NCI-H1930 (cell line): ENCODE data around the gene RBMS3.

Source experiments
- DNase-seq, 2 experiments: peaks; one replicate each; lab custom pipeline; 2025; lab: John Stamatoyannopoulos, UW

Gene RBMS3

GRCh38 chr3:29731050-29731449, 450.2 kb downstream of the RBMS3 start:
- no peak for DNase-seq

- DNase-seq = no peak
These were observed 460.4 kb downstream of the RBMS3 start for GRCh38 chr3:29741231-29741630.

DNA sequence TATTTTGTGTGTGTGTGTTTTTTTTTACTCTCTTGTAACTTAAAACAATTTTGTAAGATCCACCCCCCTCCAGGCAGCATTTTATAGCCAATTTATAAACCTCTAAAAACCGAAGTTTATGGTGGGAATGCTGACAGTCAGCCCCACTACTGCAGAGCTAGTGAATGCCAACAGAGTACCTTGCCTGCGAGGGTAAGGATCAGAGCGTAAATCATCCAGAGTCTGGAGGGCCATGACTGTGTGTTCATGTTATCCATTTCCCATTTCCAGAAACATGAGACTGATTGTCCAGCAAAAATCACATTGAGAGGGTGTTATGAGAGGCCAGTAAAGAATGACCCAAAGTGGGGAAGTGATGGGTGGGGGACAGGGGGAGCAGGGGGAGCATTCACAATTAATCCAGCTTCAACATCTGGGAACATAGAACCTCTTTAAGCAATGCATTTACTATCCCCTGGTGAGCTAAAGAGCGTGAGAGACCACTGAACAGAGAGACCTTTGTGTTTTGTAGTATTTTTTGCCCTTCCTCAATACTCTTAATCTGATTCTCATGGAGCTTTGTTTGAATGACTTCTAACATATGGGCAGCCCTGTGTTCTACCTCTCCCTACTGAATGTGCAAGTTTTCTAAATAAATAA, 464.5 kb downstream of the RBMS3 start:
- no peak for DNase-seq

DNA sequence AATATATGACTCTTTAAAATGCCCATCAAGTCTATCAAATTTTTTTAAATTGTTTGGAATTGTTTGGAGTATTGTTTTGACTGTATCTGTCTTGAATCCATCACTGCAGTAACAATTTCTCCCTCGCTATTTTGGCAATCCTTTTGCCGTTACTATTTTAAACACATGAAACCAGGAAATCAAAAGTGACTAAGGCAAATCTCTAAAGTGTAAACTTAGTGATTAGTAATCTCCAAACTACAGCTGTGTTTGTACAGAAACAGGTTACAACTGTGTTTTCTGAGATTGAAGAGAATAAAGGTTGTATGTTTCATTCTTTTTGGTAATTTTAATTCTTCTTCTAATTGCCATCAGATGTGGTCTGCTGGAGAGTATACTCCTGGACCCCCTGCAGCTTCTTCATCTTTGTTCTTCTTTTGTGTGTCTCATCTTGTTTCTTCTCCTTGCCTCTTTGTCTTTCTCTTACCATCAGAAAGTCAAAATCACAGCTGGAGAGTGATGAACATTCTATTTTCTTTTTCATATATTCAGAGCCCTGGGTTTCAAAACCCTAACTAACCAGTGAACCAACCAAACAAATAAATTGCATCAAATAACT, 465.4 kb downstream of the RBMS3 start:
- no peak for DNase-seq

GRCh38 chr3:29747991-29748390, 467.1 kb downstream of the RBMS3 start:
- DNase-seq = no peak

DNA sequence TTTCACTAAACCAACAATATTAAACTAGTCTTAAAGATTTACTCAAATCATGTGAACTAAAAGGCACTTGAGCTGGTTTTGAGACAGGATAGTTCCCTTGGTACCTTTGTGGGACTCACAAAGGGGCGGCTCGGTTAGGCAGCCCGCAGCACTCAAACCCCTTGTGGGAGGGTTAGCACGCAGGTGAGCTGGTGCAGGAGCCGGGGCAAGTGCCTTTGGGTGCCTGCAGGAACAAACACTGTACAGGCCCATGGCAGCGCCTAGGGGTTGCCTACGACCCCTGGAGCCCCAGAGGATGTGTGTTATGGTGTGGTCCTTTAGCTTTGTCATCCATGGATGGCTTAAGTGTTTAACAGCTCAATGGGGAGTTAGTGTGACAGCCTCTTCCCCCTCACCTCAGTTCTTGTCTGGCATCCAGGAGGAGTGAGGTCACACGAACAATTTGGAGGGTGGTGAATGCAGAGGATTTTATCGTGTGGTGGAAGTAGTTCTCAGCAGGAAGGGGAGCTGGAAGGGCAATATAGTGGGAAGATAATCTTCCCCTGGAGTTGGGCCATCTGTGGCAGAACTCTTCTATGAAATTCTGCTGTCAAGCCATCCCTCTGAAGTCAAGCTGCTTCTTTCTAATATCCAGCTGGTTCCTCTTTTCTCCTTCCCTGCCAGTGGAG, 470.9 kb downstream of the RBMS3 start:
- no peak for DNase-seq

DNA sequence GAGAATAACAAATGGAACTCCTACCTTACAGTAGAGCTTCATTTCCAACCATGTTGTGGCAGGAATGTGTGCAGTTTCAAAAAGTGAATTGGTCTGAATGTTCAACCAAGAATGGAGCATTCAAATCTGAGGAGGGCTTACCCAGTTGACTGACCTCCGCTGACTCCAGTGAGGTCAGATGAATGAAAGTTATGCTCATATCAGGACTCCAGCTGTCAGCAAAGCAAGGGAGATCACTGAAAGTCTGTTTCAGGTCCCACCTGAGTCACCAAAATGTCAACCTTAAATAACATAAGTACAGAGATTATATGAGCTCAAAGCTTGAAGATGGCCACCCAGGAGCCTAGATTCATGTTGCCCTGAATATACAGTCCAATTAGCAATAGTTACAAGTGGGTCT, 473.5 kb downstream of the RBMS3 start:
- no peak for DNase-seq

GRCh38 chr3:29755416-29755815, 474.5 kb downstream of the RBMS3 start:
- no peak for DNase-seq

GRCh38 chr3:29757054-29757777, 476.3 kb downstream of the RBMS3 start:
- DNase-seq = no peak

DNA sequence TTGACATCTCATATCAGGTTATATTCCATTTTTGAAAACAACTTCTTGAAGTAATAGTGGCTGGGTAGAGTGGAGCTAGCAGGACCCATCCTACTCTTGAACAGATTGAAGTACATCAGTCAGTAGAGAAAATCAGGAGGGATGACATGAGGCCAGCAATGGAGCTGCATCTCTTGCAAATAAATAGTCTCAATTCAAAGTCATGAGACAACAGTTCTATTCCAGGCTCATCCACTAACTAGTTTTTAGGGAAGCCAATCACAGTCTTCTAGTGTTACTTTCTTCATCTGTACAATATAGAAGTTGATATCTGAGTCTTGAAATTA, 477.2 kb downstream of the RBMS3 start:
- no peak for DNase-seq

DNA sequence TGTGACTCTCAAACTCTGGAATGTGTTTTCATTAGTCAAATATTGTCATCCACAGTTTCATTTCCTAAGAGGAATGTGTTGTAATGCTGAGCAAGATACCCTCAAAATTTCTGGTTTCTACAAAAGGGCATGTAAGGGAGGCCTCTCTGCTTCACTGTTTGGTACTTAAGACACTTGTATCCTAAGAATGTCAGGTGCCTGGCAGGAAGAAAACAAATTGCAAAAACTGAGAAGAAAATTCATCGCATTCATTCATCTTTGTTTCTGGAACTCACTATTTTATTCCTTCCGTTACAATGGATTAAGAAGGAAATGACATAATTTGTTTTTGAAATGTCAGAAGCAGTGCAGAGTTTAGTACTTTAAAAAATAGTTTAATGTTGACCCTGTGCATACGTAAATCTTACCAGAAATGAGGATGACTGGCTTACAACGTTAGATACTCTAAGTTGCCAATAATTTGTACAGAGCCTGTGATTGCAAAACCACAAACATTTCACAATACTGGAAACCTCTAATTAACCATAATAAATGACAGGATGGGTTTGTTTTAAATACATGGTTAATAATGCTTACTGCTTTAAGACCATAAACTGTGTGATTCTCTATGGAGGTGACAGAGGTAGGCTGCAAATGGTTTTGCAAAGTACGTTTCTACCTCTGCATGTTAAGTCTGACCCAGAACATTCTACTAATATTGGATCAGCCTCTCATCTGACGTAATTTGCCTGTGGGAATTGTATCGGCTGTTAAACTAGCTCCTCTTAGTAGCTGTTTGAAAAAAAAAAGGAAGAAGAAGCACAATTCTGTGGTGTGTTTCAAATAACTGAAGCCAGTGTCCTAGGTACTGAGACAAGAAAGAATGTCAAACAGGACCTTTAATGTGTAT, 477.8 kb downstream of the RBMS3 start:
- DNase-seq = no peak

DNA sequence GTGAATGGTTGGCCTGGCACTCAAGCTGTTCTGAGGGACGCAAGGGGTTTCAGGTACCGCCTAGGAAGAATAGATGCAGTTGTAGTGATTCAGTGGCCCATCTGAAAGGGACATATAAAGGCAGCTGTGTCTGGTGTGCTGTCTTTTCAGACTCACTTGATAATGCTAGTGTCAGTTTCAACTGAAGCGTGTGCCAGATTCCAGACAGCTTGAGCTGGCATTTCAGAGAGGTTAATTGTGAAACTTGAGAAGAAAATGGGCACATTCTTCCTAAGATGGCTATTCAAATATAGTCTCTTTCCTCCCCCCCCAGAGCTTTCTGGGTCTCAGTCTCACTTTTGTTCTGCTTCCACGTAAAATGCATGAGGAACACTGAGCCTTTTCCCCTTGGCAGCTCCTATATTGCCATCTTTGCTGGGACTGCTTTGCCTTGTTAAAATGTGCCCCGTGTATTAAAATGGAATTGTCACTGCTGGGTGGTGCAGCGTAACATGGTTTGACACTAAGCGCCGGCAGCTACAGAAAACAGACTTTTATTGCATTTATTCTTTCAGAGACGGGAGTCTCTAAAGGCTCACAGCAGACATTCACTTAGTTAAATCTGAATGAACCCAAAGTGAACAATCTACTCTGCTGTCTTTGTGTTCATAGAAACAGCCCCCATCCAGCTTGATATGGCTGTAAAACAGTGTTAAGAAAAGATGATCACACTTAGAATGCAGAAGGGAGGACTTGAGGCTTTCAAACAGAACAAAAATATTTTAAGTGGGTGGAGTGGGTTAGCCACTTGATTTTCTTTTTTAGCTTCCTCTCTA, 478.7 kb downstream of the RBMS3 start:
- DNase-seq = peak; percentile 63 to 75

DNA sequence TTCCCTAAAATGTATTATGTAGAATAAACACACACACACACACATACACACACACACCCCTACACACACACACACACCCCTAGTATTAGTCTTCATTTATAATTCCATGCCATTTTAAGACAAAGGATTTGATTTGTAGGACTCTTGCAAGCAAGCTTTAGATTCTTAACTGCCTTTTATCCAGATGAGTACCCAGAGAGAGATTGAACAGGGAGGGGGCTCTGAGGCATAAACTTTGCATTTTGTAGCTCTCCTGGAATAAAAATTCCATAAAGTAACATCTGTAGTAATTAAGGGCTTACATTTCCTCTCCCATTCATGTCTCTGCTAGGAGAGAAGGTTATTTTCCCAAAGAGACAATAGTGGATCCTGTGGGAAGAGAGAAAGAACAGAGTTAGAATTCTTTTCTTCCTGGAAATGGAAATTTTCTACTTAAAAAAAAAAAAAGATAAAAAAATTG, 479.4 kb downstream of the RBMS3 start:
- DNase-seq = no peak

- DNase-seq = no peak
These were observed 480.6 kb downstream of the RBMS3 start for GRCh38 chr3:29761517-29761916.

DNA sequence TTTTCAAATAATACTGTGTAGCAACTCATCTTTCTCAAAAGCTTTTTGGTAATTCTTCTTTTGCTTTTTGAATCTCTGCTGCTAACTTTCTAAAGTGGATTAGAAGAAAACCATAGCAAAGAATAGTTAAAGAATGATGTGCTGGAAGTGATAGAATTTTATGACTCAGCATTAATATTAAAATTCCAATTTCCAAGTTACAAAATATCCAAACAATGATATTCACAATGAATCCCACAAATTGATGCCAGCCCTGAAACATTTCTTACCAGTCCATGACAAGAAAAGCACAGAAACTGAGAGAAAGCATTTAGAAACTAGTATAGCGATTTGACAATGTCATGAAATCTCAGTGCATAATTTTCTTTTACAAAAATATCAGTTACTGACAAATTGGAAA, 482.2 kb downstream of the RBMS3 start:
- DNase-seq = no peak

GRCh38 chr3:29764041-29764440, 483.2 kb downstream of the RBMS3 start:
- DNase-seq = no peak

- DNase-seq = peak in 1 of 2 experiments; percentile 5
These were observed 483.9 kb downstream of the RBMS3 start for GRCh38 chr3:29764603-29765254.

- DNase-seq = no peak
These were observed 490.7 kb downstream of the RBMS3 start for GRCh38 chr3:29771602-29772001.

DNA sequence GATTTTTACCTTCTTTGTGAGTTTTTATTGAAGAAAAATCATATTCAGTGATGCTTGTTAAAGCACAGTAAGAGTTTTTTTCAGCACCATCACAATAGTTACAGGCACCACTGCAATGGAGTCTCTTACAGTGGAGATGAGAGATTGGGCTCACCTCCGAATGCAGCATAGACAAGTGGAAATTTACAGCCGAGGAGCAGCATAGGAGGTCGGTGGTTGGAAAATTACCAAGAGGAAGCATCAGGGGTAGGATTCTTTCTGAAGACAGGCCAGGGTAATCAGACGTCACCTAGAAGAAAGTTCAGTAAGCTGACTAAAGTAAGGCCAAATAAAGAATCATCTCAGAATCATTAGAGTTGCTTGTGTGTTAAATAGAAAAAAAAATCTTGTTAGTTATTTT, 491.6 kb downstream of the RBMS3 start:
- no peak for DNase-seq

DNA sequence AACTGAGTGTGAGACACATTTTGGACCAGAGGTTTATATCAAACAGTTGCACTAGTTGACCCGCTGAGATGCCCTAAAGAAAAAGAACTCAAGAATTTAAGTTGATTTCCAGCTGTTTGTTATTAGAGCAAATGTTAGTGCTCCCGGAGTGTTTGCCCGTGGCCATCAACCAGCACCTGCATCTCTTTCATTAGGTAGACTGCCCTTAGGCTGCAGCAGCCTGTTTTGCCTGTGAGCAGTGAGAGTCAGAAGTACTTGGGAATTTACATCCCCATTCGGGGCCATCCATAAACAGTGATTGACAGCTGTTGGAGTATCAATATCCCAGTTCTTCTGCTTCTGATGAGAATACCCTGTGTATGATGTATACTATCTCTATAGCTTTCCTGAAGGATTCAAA, 492.6 kb downstream of the RBMS3 start:
- no peak for DNase-seq

GRCh38 chr3:29775340-29775739, 494.5 kb downstream of the RBMS3 start:
- no peak for DNase-seq
